ENCODE results near the gene SPEF1. TPM values are rescaled to one million over a fixed set of nuclear protein-coding genes. Genes with fewer than 3 reads are reported as not detected.
"Not testable (repeated sequence)": the region's sequence is repeated elsewhere in the genome, so short reads cannot be mapped to it uniquely, and the experiment has no call there.

Gene SPEF1
- total and polyA plus RNA-seq, 2 experiments from 2014 or later, result 0.63 TPM; not detected in 1

DNA sequence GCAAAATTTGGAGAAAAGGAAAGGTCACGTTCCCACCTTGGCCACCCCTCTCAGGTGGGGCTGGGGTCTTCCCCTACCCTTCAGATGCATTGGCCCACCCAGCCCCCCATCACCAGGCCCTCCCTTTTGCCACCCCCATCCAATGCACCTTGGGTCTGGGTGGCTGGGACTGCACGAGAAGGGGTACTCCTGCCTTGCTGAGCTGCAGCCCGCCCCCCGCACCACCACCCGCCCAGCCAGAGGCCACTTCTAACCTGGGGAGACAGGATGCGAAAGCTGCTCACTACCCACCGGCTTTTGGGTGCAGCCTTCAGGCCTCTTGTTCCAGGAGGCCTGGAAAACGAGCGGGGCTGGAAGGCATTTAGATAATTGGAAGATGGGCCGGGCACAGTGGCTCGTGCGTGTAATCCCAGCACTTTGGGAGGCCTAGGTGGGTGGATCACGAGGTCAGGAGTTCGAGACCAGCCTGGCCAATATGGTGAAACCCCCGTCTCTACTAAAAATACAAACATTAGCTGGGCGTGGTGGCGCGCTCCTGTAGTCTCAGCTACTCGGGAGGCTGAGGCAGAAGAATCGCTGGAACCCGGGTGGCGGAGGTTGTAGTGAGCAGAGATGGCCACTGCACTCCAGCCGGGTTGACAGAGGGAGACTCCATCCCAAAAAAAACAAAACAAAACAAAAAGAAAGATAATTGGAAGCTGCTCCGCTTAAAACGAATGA lies 13.6 kb upstream of the SPEF1 start:
- Histone ChIP-seq H3K4me2 (peak overlapping the region; percentile 90), H3K4me3 (peak overlapping the region; percentile 70), H2AFZ (peak overlapping the region; percentile 87), H3K27ac (peak overlapping the region; percentile 91), H4K20me1 (ENCODE audit: insufficient read depth, poor library complexity, severe bottlenecking) (no peaks in the 10 kb centered on the region), H3K79me2 (peaks cover 22% of the 10 kb centered on the region), H3K9me2 (replicated peaks; ENCODE audit: insufficient read depth) (no peaks in the 10 kb centered on the region), H3K9me3 (ENCODE audit: low read depth) (no peaks in the 10 kb centered on the region), H3K27me3 (no peaks in the 10 kb centered on the region), H3K4me1 (ENCODE audit: insufficient read depth) (peaks cover 30% of the 10 kb centered on the region), H3K36me3 (replicated peaks; ENCODE audit: insufficient read depth, low read depth) (no peaks in the 10 kb centered on the region)
- no peak for TF ChIP-seq EZH2 (IDR thresholded peaks at IDR 0.05; ENCODE audit: borderline replicate concordance)
- TF ChIP-seq EZH2phosphoT487 (IDR thresholded peaks at IDR 0.05; ENCODE audit: low read depth, severe bottlenecking, unreplicated experiment), result no peak
- no peak for TF ChIP-seq CTCF (IDR thresholded peaks at IDR 0.05; ENCODE audit: poor library complexity)
- DNase-seq (ENCODE audit: low spot score), result no peak
- 88% methylated on average over 25 of the region's 25 CpGs for WGBS (ENCODE audit: low lambda C conversion rate, missing lambda C conversion rate)

DNA sequence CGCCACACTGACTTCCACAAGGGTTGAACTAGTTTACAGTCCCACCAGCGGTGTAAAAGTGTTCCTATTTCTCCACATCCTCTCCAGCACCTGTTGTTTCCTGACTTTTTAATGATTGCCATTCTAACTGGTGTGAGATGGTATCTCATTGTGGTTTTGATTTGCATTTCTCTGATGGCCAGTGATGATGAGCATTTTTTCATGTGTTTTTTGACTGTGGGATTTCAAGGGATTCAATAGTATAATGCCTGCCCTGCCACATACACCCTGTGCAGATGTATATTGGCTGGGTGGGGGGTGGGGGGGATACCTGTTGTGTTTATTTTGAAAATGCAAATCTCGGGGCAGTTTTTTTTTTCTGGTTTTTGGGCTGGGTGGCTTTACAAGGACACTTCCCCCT lies 12.9 kb upstream of the SPEF1 start:
- not testable (repeated sequence) for H3K27me3 ChIP-seq; H3K9me2 ChIP-seq (replicated peaks; ENCODE audit: insufficient read depth); H2AFZ ChIP-seq; H3K4me3 ChIP-seq; H3K4me2 ChIP-seq; H4K20me1 ChIP-seq (ENCODE audit: insufficient read depth, poor library complexity, severe bottlenecking); H3K27ac ChIP-seq; H3K36me3 ChIP-seq (replicated peaks; ENCODE audit: insufficient read depth, low read depth); DNase-seq (ENCODE audit: low spot score); H3K9me3 ChIP-seq (ENCODE audit: low read depth)
- Histone ChIP-seq H3K79me2 (peaks cover 21% of the 10 kb centered on the region), H3K4me1 (ENCODE audit: insufficient read depth) (peaks cover 23% of the 10 kb centered on the region)
- 93% methylated on average over 3 of the region's 3 CpGs for WGBS (ENCODE audit: low lambda C conversion rate, missing lambda C conversion rate)

- H3K9me2 ChIP-seq (replicated peaks; ENCODE audit: insufficient read depth); H2AFZ ChIP-seq; H3K36me3 ChIP-seq (replicated peaks; ENCODE audit: insufficient read depth, low read depth); DNase-seq (ENCODE audit: low spot score); H3K4me2 ChIP-seq; H3K27me3 ChIP-seq; H3K4me3 ChIP-seq; H3K9me3 ChIP-seq (ENCODE audit: low read depth); H3K27ac ChIP-seq: not testable (repeated sequence)
- 86% methylated on average over 4 of the region's 4 CpGs for WGBS (ENCODE audit: low lambda C conversion rate, missing lambda C conversion rate)
- peaks cover 22% of the 10 kb centered on the region for H3K79me2 ChIP-seq
- H4K20me1 ChIP-seq (ENCODE audit: insufficient read depth, poor library complexity, severe bottlenecking), result peaks cover 16% of the 10 kb centered on the region
- H3K4me1 ChIP-seq (ENCODE audit: insufficient read depth), result peaks cover 16% of the 10 kb centered on the region
Observed at GRCh38 chr20:3789201-3789600, 8.0 kb upstream of the SPEF1 start.

DNA sequence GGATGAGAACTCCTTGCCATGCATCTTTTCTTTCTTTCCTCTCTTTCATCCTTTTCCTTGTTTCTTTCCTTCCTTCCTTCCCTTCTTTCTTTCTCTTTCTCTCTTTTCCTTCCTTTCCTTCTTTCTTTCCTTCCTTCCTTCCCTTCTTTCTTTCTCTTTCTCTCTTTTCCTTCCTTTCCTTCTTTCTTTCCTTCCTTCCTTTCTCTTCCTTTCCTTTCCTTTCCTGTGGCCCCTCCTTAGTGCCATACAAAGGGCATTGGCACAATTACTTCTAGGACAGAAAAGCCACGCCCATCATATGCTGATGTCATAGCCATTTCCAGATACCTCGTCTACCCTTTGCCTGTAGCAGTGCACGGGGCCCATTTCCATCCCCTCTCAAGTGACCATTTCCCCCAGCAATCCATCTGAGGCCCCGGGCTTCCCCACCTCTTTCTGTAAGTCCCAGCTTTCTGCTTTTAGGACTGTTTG lies 7.5 kb upstream of the SPEF1 start:
- Histone ChIP-seq H3K9me3 (ENCODE audit: low read depth) (no peaks in the 10 kb centered on the region), H3K9me2 (replicated peaks; ENCODE audit: insufficient read depth) (no peaks in the 10 kb centered on the region), H3K4me1 (ENCODE audit: insufficient read depth) (peaks cover 21% of the 10 kb centered on the region), H3K4me3 (no peak overlapping the region), H3K79me2 (peaks cover 27% of the 10 kb centered on the region), H3K36me3 (replicated peaks; ENCODE audit: insufficient read depth, low read depth) (no peaks in the 10 kb centered on the region), H3K4me2 (no peak overlapping the region), H4K20me1 (ENCODE audit: insufficient read depth, poor library complexity, severe bottlenecking) (peaks cover 18% of the 10 kb centered on the region), H2AFZ (no peak overlapping the region), H3K27me3 (no peaks in the 10 kb centered on the region), H3K27ac (no peak overlapping the region)
- no peak for DNase-seq (ENCODE audit: low spot score)
- no peak for TF ChIP-seq CTCF (IDR thresholded peaks at IDR 0.05; ENCODE audit: poor library complexity)
- WGBS (ENCODE audit: low lambda C conversion rate, missing lambda C conversion rate), result 69% methylated on average over 4 of the region's 4 CpGs
